Tibial nerve (tissue), 4 donors: Measurements from ENCODE around the gene SCN4B.

Source experiments
- EP300 ChIP-seq, 2 donors: sonication (generic); formaldehyde crosslinking; IDR thresholded peaks; one replicate each; pipeline ENCODE4 v1.6.1; 2017; ENCODE audit warnings: antibody characterized with exemption in 2 of 2, mild to moderate bottlenecking in 1 of 2
- TF ChIP-seq, protein P1 (sequence below), 5 experiments: fragments of 200-600 bp in 3 of 5; fragments of 450-650 bp in 2 of 5; sonication (generic) in 3 of 5; IDR thresholded peaks; one replicate each; pipeline ENCODE4 v1.5.1; 2016 to 2019; ENCODE audit warnings: antibody characterized with exemption in 5 of 5, mild to moderate bottlenecking in 3 of 5, moderate library complexity in 2 of 5

DNA sequence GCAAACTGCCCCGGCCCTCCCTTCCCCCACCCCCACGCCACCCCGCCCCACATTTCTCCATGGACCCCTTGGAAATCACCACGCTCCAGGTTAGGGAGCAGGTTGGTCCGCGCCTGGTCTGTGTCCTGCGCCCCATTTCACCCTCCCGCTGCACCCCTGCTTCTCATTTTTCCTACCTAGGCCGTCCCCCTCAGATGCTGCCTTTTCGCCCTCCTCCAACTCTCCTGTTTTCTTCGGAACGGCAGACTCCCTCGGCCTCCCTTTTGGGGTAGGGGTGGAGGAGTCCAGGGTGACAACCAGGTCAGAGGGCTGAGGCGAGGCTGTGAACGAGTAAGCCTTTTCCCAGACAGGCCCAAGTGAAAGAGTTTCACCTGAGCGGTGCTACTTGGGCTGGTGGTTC is 893 bp upstream of the SCN4B start:
- TF ChIP-seq, protein P1, sequence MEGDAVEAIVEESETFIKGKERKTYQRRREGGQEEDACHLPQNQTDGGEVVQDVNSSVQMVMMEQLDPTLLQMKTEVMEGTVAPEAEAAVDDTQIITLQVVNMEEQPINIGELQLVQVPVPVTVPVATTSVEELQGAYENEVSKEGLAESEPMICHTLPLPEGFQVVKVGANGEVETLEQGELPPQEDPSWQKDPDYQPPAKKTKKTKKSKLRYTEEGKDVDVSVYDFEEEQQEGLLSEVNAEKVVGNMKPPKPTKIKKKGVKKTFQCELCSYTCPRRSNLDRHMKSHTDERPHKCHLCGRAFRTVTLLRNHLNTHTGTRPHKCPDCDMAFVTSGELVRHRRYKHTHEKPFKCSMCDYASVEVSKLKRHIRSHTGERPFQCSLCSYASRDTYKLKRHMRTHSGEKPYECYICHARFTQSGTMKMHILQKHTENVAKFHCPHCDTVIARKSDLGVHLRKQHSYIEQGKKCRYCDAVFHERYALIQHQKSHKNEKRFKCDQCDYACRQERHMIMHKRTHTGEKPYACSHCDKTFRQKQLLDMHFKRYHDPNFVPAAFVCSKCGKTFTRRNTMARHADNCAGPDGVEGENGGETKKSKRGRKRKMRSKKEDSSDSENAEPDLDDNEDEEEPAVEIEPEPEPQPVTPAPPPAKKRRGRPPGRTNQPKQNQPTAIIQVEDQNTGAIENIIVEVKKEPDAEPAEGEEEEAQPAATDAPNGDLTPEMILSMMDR (IDR thresholded peaks at IDR 0.05): no peak
- no peak for TF ChIP-seq EP300 (IDR thresholded peaks at IDR 0.05)
